ENCODE results near the gene NOTCH2.

DNA sequence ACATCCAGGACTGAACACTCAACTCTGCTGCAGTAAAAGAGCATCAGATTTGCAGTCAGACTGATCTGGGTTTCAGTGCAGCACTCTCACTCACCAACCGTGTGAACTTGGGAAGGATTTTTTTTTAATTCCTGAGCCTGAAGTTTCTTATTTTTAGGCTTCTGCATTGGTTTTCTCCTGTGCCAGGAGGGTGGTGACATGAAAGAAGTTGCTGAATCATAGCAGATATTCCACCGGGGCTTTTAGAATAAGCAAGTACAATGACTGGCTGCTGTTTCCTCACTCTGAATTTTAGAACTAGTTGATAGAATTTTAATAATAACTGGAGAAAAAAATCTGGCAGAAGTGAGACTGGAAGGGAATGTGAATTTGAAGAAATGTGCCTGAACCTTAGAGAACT, 184.8 kb downstream of the NOTCH2 start:
- TF ChIP-seq, protein P1, sequence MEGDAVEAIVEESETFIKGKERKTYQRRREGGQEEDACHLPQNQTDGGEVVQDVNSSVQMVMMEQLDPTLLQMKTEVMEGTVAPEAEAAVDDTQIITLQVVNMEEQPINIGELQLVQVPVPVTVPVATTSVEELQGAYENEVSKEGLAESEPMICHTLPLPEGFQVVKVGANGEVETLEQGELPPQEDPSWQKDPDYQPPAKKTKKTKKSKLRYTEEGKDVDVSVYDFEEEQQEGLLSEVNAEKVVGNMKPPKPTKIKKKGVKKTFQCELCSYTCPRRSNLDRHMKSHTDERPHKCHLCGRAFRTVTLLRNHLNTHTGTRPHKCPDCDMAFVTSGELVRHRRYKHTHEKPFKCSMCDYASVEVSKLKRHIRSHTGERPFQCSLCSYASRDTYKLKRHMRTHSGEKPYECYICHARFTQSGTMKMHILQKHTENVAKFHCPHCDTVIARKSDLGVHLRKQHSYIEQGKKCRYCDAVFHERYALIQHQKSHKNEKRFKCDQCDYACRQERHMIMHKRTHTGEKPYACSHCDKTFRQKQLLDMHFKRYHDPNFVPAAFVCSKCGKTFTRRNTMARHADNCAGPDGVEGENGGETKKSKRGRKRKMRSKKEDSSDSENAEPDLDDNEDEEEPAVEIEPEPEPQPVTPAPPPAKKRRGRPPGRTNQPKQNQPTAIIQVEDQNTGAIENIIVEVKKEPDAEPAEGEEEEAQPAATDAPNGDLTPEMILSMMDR (IDR thresholded peaks at IDR 0.05), result no peak
- TF ChIP-seq POLR2A (IDR thresholded peaks at IDR 0.05), result no peak

Data from vagina (tissue), 2 donors.